SK-N-SH treated with all-trans-retinoic acid at 6 μM for 48 hours (cell line): ENCODE results near the gene AKR1B15.

Experiments
- ATAC-seq: fragments of 200-7000 bp; cut with Tn5 transposase; 3 replicates; pipeline ENCODE4 v1.9.1; 2020; ENCODE audit warnings: mild to moderate bottlenecking, moderate library complexity
- ARNTL ChIP-seq: fragments of 450-650 bp; formaldehyde crosslinking; IDR thresholded peaks from 2 replicates; pipeline ENCODE4 v1.5.0; 2020; ENCODE audit warnings: low read depth, mild to moderate bottlenecking, moderate library complexity, borderline replicate concordance
- BACH2 ChIP-seq: fragments of 250-450 bp; sonication (Bioruptor Pico); IDR thresholded peaks from 2 replicates; pipeline ENCODE4 v1.9.0; 2021; ENCODE audit warnings: mild to moderate bottlenecking, borderline replicate concordance
- ESRRG ChIP-seq: fragments of 250-450 bp; sonication (Bioruptor Pico); IDR thresholded peaks from 2 replicates; pipeline ENCODE4 v1.6.1; 2021; ENCODE audit warnings: mild to moderate bottlenecking
- GLIS3 ChIP-seq: fragments of 250-450 bp; sonication (Bioruptor Pico); IDR thresholded peaks from 2 replicates; pipeline ENCODE4 v1.5.0; 2020; ENCODE audit warnings: mild to moderate bottlenecking, moderate library complexity
- ISL1 ChIP-seq: fragments of 250-450 bp; sonication (Bioruptor Pico); IDR thresholded peaks from 2 replicates; pipeline ENCODE4 v2.1.2; 2022; ENCODE audit warnings: mild to moderate bottlenecking, moderate library complexity
- OSR1 ChIP-seq: fragments of 250-450 bp; sonication (Bioruptor Pico); IDR thresholded peaks from 2 replicates; pipeline ENCODE4 v1.8.0; 2022; ENCODE audit warnings: moderate library complexity, mild to moderate bottlenecking, inconsistent platforms
- RARB ChIP-seq: fragments of 250-450 bp; sonication (Bioruptor Pico); IDR thresholded peaks from 2 replicates; pipeline ENCODE4 v1.8.0; 2021; ENCODE audit warnings: mild to moderate bottlenecking, moderate library complexity
- TCF4 ChIP-seq: fragments of 250-450 bp; sonication (Bioruptor Pico); IDR thresholded peaks from 2 replicates; pipeline ENCODE4 v1.8.0; 2021; ENCODE audit warnings: mild to moderate bottlenecking, moderate library complexity, borderline replicate concordance
- TOX ChIP-seq: fragments of 250-450 bp; sonication (Bioruptor Pico); IDR thresholded peaks from 2 replicates; pipeline ENCODE4 v1.8.0; 2021; ENCODE audit warnings: mild to moderate bottlenecking, moderate library complexity, borderline replicate concordance
- ZC3H10 ChIP-seq: fragments of 250-450 bp; sonication (Bioruptor Pico); IDR thresholded peaks from 2 replicates; pipeline ENCODE4 v1.5.1; 2021; ENCODE audit warnings: mild to moderate bottlenecking, moderate library complexity
- ZFP3 ChIP-seq: fragments of 250-450 bp; sonication (Bioruptor Pico); IDR thresholded peaks from 2 replicates; pipeline ENCODE4 v1.5.0; 2020; ENCODE audit warnings: mild to moderate bottlenecking, moderate library complexity
- ZFP30 ChIP-seq: fragments of 450-650 bp; formaldehyde crosslinking; IDR thresholded peaks from 2 replicates; pipeline ENCODE4 v1.5.0; 2022; ENCODE audit warnings: mild to moderate bottlenecking, moderate library complexity
- ZNF70 ChIP-seq: fragments of 450-650 bp; formaldehyde crosslinking; IDR thresholded peaks from 2 replicates; pipeline ENCODE4 v1.5.0; 2020; ENCODE audit warnings: mild to moderate bottlenecking, moderate library complexity
- TF ChIP-seq, protein P1 (sequence below): fragments of 250-450 bp; sonication (Bioruptor Pico); IDR thresholded peaks from 2 replicates; pipeline ENCODE4 v1.5.1; 2021; ENCODE audit warnings: mild to moderate bottlenecking, moderate library complexity
- TF ChIP-seq, protein P2 (sequence below): fragments of 250-450 bp; sonication (Bioruptor Pico); IDR thresholded peaks from 2 replicates; pipeline ENCODE4 v1.5.0; 2020; ENCODE audit warnings: mild to moderate bottlenecking, moderate library complexity
- TF ChIP-seq, protein P3 (sequence below): fragments of 250-450 bp; sonication (Bioruptor Pico); IDR thresholded peaks from 2 replicates; pipeline ENCODE4 v1.5.1; 2020; ENCODE audit warnings: low read depth, mild to moderate bottlenecking, moderate library complexity

Gene AKR1B15

DNA sequence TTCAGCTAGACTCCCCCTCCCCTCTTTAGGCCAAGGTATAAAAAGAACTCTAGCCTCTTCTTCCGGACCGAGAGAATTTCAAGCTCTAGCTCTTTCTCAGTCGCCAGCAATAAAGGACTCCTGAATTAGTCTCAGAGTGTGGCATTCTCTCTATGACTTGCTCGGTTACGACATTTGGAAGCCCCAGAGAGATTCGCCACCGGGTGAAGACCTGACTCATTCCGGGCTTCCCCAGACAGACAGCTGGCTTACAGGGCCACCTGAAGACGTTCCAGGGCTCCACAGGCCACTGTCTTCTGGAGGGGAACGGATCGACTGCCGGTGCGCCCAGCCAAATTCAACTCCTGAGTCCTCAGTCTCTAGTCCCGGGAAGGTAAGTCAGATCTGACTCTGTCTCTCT is at the start of gene AKR1B15:
Gene AKR1B15 (plus strand): TSS at position 234 of the 400 bp plus-strand sequence. CDS start 15,510 bp downstream, outside the sequence.
- no peak for ATAC-seq

DNA sequence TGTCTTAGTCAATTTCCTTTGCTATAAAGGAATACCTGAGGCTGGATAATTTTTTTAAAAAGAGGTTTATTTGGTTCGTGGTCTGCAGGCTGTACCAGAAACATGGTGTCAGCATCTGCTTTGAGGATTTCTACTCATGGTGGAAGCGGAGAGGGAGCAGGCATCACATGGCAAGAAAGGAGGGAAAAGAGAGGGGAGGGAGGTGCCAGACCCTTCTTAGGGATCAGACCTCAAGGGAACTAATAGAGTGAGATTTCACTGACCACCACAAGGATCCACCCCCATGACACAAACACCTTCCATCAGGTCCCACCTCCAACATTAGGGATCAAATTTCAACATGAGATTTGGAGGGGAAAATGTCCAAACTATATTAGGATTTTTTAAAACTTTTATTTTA is 48.5 kb upstream of the AKR1B15 start:
- no peak for TF ChIP-seq TOX (CRISPR knock-in tag)
- TF ChIP-seq GLIS3 (CRISPR knock-in tag) = no peak
- TF ChIP-seq, protein P1, sequence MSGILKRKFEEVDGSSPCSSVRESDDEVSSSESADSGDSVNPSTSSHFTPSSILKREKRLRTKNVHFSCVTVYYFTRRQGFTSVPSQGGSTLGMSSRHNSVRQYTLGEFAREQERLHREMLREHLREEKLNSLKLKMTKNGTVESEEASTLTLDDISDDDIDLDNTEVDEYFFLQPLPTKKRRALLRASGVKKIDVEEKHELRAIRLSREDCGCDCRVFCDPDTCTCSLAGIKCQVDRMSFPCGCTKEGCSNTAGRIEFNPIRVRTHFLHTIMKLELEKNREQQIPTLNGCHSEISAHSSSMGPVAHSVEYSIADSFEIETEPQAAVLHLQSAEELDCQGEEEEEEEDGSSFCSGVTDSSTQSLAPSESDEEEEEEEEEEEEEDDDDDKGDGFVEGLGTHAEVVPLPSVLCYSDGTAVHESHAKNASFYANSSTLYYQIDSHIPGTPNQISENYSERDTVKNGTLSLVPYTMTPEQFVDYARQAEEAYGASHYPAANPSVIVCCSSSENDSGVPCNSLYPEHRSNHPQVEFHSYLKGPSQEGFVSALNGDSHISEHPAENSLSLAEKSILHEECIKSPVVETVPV (CRISPR knock-in tag) = no peak
- TF ChIP-seq OSR1 (CRISPR knock-in tag) = no peak
- no peak for TF ChIP-seq RARB (CRISPR knock-in tag)
- TF ChIP-seq, protein P2, sequence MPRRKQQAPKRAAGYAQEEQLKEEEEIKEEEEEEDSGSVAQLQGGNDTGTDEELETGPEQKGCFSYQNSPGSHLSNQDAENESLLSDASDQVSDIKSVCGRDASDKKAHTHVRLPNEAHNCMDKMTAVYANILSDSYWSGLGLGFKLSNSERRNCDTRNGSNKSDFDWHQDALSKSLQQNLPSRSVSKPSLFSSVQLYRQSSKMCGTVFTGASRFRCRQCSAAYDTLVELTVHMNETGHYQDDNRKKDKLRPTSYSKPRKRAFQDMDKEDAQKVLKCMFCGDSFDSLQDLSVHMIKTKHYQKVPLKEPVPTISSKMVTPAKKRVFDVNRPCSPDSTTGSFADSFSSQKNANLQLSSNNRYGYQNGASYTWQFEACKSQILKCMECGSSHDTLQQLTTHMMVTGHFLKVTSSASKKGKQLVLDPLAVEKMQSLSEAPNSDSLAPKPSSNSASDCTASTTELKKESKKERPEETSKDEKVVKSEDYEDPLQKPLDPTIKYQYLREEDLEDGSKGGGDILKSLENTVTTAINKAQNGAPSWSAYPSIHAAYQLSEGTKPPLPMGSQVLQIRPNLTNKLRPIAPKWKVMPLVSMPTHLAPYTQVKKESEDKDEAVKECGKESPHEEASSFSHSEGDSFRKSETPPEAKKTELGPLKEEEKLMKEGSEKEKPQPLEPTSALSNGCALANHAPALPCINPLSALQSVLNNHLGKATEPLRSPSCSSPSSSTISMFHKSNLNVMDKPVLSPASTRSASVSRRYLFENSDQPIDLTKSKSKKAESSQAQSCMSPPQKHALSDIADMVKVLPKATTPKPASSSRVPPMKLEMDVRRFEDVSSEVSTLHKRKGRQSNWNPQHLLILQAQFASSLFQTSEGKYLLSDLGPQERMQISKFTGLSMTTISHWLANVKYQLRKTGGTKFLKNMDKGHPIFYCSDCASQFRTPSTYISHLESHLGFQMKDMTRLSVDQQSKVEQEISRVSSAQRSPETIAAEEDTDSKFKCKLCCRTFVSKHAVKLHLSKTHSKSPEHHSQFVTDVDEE (CRISPR knock-in tag) = no peak
- TF ChIP-seq ISL1 (CRISPR knock-in tag) = no peak
- TF ChIP-seq ZNF70 = no peak
- TF ChIP-seq ZC3H10 = no peak
- no peak for TF ChIP-seq TCF4 (CRISPR knock-in tag)
- TF ChIP-seq ARNTL (CRISPR knock-in tag) = no peak
- no peak for TF ChIP-seq ESRRG
- no peak for ATAC-seq

More for the DNA sequence above, at the start of gene AKR1B15:
- TF ChIP-seq, protein P3, sequence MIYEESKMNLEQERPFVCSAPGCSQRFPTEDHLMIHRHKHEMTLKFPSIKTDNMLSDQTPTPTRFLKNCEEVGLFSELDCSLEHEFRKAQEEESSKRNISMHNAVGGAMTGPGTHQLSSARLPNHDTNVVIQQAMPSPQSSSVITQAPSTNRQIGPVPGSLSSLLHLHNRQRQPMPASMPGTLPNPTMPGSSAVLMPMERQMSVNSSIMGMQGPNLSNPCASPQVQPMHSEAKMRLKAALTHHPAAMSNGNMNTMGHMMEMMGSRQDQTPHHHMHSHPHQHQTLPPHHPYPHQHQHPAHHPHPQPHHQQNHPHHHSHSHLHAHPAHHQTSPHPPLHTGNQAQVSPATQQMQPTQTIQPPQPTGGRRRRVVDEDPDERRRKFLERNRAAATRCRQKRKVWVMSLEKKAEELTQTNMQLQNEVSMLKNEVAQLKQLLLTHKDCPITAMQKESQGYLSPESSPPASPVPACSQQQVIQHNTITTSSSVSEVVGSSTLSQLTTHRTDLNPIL (CRISPR knock-in tag) = no peak

DNA sequence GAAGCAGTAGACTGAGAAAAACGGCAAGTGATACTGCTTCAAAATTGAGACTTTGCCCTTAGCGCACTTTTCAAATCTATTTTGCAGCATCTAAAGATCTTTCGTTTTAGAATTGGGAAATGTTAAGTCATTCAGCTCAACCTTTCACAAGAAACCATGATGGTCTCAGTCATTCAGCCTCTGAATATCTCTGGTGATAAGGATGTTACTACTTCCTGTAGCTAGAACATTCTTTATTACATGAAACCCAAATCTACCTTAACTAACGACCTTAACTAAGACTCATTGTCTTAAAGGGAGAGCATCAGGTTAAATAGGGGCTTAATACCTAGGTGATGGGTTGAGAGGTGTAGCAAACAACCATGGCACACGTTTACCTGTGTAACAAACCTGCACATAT is 47.9 kb upstream of the AKR1B15 start:
- TF ChIP-seq ZFP3 (CRISPR knock-in tag) (no peak), ZNF70 (no peak), ARNTL (CRISPR knock-in tag) (no peak), ESRRG (no peak), GLIS3 (CRISPR knock-in tag) (no peak), OSR1 (CRISPR knock-in tag) (no peak), ZFP30 (CRISPR knock-in tag) (no peak)
- TF ChIP-seq, protein P2 (CRISPR knock-in tag) = no peak
- no peak for ATAC-seq

DNA sequence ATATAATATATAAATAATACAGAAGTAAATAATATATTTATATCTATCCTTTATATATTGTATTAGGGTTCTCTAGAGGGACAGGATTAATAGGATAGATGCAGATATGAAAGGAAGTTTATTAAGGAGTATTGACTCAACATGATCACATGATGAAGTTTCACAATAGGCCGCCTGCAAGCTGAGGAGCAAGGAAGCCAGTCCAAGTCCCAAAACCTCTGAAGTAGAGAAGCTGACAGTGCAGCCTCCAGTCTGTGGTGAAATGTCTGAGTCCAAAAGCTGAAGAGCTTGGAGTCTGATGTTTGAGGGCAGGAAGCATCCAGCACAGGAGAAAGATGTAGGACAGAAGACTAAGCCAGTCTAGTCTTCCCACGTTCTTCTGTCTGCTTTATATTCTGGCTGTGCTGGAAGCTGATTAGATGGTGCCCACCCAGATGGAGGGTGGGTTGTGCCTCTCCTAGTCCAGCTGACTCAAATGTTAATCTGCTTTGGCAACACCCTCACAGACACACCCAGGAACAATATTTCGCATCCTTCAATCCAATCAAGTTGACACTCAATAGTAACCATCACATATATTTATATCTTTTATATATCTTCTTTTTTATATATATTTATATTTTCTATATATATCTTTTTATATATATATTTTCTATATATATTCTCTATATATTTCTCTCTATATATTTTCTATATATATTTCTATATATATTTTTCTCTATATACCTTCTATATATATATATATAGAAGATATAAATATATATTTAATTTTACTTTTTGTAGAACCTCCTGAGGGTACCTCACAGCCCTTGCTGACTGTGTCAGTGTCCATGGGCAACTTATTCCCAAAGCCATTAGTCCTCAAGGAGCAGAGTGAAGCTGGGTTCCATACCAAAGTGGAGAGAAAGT is 46.2 kb upstream of the AKR1B15 start:
- no peak for ATAC-seq
- TF ChIP-seq OSR1 (CRISPR knock-in tag) (no peak), BACH2 (CRISPR knock-in tag) (no peak)

DNA sequence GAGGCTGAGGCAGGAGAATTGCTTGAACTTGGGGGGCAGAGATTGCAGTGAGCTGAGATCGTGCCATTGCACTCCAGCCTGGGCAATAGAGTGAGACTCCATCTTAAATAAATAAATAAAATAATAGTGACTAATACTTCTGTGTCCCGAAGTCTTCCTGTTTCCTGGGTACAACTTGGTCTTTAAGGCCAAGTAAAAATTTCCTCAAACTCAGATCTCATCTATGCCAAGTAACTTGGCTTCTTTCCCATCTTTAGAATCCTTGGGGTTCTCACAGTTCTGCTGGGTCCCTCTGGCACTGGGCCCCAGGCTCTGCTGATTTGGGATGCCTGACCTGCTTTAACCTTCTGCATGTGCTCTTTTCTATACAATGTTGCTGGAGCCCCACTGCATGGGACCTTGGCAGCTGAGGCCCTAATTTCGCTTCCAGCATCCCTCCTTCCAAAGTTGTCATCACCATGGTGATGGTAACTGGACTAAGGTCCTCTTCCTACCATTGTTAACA is 44.2 kb upstream of the AKR1B15 start:
- ATAC-seq = no peak
- no peak for TF ChIP-seq ZC3H10
- TF ChIP-seq ZNF70 = no peak
- no peak for TF ChIP-seq RARB (CRISPR knock-in tag)
